SKM-1 (cell line): ENCODE results near the gene ASIC4.

ENCODE experiments used
- DNase-seq: peaks from one replicate; lab custom pipeline; 2025; ENCODE audit not compliant: unreplicated experiment; lab: John Stamatoyannopoulos, UW

Gene ASIC4

DNA sequence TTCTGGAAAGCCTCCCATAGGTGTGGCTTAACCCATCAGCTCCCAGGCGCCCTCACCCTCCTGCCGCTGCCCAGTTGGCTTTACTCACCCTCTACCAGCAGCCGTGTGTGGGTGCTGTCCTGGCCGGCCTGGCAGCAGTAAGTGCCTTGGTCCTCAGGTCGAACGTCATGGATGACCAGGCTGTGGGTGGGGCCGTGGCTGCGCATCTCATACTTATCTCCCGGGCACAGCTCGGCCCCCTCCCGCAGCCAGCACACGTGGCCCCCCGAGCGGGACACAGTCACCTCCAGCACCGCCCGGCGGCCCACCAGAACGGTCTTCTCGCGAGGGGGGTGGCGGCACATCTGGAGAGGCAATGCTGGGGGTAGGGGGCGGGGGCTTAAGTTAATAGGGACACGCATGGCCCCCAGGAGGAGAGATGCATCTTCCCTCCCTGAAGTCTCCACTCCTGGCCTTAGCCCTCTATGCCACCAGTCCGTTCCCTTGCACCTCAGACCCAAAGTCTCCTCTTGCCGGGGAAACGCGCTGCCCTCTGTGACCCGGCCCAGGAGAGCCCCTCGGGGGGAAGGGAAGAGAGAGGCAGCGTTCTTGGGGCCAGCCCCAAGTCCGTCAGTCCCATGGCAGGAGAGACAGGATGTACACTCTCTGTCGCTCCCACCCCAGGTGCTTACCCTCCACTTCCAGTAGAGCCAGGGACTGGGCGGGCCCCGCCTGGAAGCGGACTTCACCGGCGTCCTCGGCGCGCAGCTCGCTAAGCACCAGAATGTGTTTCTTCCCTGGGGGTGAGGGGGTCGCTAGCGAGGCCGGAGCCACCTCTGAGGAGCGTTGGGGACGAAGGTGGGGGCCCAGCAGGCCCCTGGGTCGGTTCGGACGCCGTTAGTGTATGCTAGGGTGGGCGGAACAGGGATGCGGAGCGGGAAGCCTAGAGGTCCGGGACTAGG lies 37.4 kb downstream of the ASIC4 start:
- no peak for DNase-seq

DNA sequence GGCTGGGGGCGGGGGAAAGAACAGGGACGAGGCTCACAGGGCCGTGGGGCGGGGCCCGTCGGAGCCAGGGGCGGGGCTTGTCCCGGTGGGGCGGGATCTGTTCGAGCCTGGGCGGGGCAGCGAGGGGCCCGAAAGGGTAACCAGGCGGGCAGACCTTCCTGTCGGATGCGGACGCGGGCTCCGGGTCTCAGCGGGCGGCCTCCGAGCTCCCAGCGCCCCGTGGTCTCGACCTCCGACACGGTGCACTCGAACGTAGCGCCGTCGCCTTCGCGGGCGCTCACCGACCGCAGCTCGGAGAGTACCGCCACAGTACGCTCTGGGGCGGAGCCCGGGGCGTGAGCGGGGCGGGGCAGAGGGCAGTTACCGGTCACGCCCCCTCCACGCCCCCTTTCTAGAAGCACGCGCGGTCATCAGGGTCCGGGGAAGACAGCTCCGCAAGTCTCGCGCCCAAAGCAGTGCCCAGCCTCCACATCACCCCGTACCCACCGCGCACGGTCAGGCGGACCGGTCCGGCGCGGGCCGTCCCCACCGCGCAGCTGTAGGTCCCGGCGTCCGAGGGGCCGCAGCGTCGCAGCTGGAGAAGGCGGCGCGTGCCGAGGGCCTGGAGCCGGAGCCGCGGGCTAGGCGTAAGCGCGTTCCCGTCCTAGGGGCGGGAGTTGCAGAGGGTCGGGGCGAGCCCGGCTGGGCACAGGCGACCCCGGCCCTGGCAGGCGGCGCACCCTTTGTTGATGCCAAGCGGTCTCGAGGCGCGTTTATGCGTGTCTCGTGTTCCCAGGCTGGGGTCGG lies 38.3 kb downstream of the ASIC4 start:
- peak; percentile 41 for DNase-seq

DNA sequence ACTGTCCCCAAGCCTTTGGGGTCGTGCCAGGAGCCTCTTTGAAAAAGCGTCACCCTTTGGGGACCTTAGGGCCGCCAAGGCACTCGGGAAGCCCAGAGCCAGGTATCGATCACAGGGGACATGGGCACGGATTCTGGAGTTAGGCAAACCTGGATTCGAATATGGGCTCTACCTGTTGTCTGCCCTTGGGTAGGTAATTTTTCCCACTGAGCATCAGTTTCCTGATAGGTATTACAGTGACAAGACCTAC lies 38.8 kb downstream of the ASIC4 start:
- DNase-seq, result no peak

DNA sequence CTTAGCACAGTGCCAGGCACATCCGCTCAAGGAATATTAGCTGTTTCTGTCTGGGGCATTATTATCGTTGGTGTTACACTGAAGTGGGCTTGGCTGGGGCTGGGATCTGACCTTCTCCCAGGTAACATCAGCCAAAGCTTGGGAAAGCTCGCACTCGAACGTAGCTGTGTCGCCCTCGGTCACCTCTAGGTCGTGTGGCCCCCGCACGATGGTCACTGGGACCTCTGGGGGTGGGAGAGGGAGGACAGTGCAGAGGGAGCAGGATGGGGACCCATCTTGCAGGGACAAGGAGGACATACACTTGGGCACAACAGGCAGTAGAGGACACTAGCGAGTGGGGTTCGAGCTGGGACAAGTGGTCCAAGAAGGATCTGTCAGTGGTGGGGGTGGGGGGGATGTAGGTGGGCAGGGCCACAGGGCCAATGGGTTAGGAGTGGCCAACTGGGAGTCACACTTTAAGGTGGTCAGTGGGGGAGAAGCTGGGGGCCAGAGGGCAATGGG lies 39.2 kb downstream of the ASIC4 start:
- no peak for DNase-seq

GRCh38 chr2:219554350-219554749 lies 40.1 kb downstream of the ASIC4 start:
- no peak for DNase-seq

- DNase-seq, result no peak
Measured at GRCh38 chr2:219555956-219556355, 41.7 kb downstream of the ASIC4 start.

DNA sequence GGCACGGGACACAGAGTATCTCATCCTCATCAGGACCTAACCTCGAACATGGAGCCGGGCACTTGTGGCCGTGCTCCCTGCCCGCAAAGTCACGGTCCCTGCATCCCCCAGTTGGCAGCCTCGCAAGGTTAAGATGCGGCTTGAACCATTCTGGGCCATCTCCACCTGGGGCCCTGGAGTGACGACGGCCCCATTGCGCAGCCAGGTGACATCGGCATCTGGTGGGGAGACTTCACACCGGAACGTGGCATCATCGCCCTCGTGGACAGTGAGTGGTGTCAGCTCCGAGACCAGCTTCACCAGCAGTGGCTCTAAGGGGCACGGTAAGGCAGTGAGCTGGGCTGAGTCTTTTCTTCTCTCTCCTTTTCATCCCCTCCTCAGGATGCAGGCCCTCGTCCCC lies 42.1 kb downstream of the ASIC4 start:
- DNase-seq, result no peak

- no peak for DNase-seq
Measured at GRCh38 chr2:219557320-219557719, 43.0 kb downstream of the ASIC4 start.

- no peak for DNase-seq
Measured at GRCh38 chr2:219557791-219558785, 43.8 kb downstream of the ASIC4 start.

- DNase-seq, result no peak
Measured at GRCh38 chr2:219559156-219559915, 45.1 kb downstream of the ASIC4 start.

GRCh38 chr2:219560037-219560892 lies 46.0 kb downstream of the ASIC4 start:
- no peak for DNase-seq

DNA sequence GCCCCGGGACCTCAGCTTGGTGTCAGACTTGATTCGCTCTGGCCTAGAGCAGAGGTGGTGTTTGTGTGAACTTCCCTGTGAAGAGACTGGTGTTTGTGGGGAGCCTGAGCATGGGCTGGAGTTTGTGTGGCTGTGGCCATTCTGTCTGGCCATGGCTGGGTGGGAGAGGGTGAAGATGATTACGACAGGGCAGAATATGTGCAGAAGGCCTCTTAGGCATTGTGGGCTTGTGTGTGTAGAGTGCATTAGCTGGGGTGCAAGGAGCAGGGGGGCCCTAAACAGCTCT lies 46.6 kb downstream of the ASIC4 start:
- no peak for DNase-seq

DNA sequence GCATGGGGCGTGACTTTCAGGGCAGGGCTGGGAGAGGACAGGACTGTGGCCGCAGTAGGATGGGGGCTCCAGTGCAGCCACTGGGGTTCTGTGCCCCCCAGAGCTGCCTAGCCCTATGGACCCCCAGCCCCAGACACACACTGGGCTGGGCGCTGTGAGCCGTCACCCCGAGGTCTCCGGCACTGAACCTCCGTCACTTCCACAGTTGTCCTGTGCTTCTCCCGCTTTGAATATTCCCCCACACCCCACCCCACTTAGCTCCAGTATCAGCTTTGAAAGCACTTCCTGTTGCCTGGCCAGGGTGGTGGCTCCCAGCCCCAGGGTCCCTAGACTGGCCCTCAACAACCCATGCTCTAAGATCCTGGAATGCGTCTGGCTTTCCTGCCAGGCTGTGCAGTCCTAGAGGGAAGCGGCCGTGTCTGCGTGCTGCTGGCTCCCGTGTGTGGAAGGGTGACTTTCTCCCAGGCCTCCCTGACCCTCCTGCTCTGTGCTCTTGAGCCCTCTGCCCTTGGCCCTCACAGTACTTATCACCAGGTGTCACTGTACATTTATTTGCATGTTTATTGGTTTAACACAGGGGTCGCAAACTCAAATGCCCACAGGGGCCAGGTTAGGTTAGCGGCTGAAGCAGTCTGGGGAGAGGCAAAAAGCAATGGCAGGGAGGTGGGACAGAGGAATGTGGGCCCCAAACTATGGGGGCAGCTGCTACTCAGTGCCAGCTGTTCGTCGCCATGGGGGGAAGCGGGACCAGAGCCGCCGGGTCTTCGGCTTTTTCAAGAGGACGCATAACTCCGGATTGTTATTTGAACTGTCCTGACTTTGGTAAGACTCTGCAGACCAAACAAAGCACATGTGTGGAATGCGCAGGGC lies 47.1 kb downstream of the ASIC4 start:
- no peak for DNase-seq

DNA sequence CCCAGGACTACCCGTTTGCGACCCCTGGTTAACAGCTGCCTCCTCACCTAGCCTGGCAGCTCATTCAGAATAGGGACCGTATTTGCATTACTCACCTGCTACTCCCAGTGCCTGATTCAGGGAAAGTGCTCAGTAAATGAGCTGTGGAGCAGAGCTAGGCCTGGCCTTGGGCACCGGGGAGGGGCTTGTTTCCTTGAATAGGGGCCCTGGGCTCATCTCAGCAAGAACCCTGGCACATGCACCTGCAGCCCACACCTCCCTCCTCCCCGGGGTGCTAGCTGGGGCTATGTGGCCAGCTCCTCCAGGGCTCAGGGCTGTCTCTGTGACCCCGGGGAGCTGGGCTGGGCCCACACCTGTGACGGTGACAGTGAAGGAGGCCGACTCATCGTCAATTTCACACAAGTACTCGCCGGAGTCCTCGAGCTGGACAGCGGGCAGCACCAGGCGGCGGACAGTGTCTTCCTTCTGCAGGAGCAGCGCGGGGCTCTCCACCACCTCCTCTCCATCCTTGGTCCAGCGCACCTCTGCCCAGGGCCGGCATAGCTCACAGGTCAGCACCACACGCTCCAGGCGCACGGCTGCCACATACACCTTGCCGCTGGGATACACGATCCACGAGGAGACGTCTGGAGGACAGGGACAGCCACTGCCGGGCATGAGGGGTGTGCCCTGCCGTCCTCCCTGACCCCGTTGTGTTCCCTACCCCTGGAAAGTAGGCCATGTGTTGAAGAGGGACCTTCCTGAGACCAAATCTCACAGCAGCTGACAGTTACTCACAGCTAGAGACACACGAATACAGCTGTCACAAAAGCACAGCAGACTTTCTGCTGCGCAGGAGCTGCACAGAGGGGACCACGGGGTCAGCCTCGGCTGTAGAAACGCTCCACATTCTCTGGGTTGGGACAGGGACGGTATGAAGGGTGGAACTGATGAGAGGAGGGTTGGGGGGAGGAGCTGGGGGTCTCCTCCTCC lies 48.1 kb downstream of the ASIC4 start:
- DNase-seq, result no peak

DNA sequence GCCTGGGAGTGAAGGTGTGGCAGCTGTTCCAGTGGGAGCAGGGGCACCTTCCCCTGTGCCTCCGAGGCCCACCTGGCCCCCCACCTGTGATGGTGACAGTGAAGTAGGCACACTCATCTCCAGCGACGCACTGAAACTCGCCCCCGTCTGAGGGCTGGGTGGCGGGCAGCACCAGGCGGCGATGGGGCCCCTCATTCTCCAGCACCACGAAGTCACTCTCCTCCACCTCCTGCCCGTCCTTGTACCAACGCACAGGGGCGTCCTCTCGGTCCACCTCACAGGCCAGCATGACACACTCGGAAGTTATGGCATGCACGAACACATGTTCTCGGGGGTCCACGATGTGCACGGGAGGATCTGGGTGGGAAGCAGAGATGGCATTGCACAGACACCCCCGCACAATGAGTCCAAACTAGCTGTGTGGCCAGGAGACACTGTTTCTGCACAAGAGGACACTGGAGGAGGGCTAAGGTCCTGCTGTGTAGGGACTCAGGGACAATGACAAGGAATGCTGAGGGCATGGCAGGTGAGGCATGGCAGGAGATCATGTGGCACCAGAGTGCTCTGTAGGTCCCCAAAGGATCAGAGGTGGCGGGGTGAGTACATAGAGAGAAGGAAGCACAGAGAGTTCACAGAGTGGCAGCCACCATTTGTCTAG lies 49.1 kb downstream of the ASIC4 start:
- no peak for DNase-seq

DNA sequence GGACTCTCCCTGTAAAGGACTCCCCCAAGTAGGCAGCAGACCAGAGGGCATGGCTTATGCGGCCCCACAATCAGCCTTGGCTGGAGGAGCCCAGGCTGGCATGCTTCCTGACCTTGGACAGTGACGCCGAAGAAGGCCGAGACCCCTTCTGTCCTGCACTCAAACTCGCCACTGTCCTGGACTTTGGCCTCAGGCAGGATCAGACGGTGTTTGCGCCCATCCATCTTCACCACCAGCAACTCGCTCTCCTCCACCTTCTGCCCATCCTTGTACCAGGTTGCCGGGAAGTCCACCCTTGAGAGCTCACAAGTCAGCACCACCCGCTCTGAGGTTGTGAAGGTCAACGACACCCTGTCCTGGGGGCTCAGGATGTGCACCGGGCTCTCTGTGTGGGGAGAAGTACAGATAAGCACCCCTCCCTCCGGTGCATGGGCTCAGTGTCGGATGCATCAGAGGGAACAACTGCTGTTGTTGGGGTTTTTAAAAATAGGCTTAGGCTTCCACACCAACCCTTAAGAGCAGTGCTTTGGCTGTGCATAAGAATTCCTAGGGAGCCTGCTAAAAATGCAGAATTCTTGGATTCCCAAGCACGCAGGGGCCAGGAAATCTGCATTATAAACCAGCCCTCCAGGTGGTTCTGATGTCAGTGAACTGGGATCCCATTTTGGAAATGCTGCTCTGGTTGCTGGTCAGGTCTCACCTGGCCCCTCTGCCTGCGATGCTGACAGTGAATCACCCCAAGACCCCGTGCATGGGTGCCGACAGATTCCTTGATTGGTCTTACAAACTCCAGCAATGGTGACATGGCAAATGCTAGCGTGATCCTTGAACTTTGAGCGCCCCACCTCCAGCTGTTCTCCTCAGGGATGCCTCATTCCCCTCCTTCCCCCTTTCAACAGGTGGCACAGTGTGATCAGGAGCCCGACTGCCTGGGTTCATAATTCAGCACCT lies 51.1 kb downstream of the ASIC4 start:
- no peak for DNase-seq
